Measurements from ENCODE around the gene PROCR. TPM values are rescaled to one million over a fixed set of nuclear protein-coding genes. Genes with fewer than 3 reads are reported as not detected.
"Not testable (repeated sequence)": the region's sequence is repeated elsewhere in the genome, so short reads cannot be mapped to it uniquely, and the experiment has no call there.

Gene PROCR
- total RNA-seq, 1 donor from 2014 or later: 169 TPM

DNA sequence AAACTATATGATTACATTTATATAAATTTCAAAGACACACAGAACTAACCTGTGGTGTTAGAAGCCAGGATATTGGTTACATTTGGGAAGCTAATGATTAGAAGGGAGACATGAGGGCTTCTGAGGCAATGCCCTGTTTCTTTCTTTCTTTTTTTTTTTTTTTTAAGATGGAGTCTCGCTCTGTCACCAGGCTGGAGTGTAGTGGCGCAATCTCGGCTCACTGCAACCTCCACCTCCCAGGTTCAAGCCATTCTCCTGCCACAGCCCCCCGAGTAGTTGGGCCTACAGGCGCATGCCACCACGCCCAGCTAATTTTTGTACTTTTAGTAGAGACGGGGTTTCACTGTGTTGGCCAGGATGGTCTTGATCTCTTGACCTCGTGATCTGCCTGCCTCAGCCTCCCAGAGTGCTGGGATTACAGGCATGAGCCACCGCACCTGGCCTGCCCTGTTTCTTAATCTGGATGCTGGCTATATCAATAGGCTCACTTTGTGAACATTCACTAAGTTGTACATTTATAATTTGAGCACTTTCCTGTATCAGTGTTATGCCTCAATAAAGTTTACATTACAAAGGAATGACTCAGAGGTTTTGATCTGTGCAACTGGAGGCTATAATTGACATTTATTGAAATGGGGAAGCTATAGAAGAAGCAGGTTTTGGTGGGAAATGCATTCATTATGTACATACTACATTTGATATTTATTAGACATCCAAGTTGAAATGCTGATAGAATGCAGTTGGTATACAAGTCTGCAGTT, 21.3 kb downstream of the PROCR start:
- DNase-seq (ENCODE audit: low read depth in 2 of 2): not testable (repeated sequence)

DNA sequence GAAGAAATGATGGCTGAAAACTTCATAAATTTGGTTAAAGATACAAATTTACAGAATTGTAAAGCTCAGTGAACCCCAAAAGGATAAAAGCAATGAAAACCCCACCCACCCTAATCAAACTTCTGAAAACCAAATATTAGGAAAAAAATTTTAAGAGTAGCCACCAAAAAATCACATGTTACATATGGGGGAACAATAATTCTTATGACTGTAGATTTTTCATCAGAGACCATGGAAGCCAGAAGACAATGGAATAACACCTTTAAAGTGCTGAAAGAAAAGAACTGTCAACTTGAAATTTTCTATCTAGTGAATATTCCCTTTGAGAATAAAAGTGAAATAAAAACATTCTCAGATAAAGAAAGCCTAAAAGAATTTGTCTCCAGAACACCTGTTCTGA, 24.4 kb downstream of the PROCR start:
- no peak for DNase-seq (ENCODE audit: low read depth in 2 of 2)

DNA sequence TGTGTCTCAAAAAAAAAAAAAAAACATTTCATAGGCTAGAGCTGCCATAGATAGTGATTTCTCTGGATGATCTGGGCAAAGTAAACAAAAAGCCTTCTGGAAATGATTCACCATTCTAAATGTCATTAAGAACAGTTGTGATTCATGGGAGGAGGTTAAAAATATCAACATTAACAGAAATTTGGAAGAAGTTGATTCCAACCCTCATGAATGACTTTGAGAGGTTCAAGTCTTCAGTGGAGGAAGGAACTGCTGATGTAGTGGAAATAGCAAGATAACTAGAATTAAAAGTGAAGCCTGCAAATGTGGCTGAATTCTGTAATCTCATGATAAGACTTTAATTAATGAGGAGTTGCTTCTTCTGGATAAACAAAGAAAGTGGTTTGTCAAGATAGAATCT, 27.9 kb downstream of the PROCR start:
- peak in 1 of 2 donors; percentile 48 for DNase-seq (ENCODE audit: low read depth in 2 of 2)

DNA sequence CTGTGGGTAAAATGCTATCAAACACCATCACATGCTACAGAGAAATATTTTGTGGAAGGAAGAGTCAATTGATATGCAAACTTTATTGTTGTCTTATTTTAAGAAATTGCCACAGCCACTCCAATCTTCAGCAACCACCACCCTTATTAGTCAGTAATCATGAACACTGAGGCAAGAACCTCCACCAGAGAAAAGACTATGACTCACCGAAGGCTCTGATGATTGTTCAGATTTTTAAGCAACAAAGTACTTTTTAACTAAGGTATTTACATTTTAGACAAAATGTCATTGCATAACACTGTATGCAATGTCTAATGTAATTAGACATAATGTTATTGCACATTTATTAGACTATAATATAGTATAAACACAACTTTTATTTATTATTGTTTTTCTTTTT, 28.4 kb downstream of the PROCR start:
- peak in 1 of 2 donors; percentile 69 for DNase-seq (ENCODE audit: low read depth in 2 of 2)

DNA sequence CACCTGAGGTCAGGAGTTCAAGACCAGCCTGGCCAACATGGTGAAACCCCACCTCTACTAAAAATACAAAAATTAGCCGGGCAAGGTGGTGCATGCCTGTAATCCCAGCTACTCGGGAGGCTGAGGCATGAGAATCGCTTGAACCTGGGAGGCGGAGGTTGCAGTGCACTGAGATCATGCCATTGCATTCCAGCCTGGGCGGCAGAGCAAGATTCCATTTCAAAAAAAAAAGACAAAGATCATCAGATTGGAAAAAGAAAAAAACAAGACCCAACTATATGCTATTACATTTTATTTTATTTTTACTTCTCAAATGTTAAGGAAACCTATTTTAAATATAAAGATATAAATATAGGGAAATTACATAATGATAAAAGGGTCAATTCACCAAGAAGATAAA, 29.6 kb downstream of the PROCR start:
- DNase-seq (ENCODE audit: low read depth in 2 of 2): not testable (repeated sequence)

DNA sequence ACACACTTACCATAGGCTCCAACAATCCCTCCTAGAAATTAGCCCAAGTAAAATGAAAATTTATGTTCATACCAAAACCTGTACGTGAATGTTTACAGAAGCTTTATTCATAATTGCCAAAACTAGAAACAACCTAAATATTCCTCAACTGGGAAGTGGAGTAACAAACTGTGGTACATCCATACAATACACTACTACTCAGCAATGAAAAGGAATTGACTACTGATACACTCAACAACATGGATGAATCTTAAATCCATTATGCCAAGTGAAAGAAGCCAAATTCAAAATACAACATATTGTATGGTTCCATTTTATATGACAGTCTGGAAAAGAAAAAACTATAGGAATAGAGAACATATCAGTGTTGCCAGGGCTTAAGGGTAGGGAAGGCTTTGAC, 34.9 kb downstream of the PROCR start:
- no peak for DNase-seq (ENCODE audit: low read depth in 2 of 2)

DNA sequence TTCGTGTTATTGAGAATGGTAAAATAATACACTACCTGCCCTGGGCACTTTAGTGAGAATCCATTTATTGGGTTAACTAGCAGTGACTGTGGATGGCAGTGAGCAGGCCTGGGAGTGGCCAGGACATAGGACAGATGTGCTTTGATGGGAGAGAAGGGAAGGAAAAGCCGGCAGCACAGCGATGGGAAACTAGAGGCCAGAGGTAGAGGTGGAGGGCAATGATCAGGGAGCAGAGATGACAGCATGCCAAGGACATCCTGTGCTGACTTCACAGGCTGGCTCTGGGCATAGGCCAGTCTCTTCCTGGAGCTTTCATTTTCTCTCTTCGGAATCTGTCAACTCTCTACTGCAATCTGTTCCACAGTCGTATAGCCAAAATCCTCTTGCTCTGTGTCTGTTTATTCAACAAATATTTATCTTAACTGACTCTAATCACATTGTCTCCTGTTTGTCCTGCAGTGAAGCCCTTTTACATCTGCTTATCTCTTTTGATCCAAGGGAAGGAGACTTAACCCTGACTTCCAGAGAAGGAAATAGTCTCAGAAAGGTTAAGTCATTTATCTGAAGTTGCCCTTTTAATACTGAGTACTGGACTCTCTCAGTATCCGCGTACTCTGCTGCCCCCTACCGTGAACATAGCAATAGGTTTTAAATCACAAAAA, 36.2 kb downstream of the PROCR start:
- DNase-seq (ENCODE audit: low read depth in 2 of 2): peak; percentile 86 to 95

DNA sequence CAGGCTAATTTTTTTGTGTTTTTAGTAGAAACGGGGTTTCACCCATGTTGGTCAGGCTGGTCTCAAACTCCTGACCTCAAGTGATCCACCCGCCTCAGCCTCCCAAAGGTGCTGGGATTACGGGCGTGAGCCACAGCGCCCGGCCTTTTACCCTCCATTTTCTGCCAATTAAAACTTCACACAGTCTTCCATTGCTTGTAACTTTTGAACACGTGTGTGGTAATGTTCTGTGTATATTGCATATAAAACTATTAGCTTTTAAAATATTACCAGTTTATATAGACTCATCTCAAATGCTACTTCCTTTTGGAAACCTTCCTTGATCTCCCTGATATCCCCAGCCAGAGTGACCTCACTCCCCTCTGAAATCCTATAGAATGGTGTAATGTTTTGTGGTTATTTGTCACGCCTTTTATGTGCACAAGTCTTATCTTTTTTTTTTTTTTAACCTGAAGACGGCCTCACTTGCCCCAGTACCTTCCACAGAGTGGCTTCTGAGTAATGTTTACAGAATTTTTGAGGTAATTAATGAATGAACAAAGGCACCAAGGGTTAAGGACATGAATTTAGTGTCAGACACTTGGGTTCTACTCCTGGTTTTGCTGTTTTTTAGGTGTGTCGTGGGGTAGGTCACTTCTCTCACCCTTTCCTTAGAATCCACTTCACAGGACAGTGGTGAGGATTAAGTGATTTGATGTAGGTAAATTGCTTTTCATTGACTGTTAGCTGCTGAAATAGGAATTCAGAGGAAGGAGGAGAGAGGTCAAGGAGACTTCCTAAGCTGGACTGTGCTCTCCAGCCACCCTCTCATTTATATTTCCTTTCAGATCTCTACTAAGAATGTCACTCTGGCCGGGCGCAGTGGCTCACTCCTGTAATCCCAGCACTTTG, 43.4 kb downstream of the PROCR start:
- no peak for DNase-seq (ENCODE audit: low read depth in 2 of 2)

DNA sequence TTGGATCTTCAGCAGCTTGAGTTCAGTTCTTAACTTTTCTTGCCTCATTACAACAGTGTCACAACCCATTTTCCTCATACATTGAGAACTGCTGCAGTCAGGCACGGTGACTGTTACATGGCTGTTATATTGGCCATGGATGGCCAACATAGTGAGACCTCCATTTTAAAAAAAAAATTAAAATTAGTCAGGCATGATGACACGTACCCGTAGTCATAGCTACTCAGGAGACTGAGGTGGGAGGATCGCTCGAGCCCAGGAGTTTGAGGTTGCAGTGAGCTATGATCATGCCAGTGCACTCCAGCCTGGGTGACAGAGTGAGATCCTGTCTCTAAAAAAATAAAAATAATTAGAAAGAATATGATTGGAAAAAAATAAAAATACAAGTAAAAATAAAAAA, 44.7 kb downstream of the PROCR start:
- no peak for DNase-seq (ENCODE audit: low read depth in 2 of 2)

DNA sequence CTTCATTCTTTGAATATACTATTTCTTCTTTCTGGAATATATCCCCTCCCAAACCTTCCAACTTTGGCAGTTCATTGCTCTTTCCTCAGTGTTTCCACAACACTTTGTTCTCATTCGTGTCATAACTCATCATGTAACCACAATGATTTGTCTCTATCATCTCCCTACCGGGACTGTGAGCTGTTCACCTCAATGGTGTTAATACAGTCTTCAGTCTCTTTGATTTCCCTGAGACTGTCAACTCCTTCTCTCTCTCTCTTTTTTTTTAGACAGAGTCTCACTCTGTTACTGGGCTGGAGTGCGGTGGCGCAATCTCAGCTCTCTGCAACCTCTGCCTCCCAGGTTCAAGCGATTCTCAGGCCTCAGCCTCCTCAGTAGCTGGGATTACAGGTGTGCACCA, 52.1 kb downstream of the PROCR start:
- DNase-seq (ENCODE audit: low read depth in 2 of 2): no peak

DNA sequence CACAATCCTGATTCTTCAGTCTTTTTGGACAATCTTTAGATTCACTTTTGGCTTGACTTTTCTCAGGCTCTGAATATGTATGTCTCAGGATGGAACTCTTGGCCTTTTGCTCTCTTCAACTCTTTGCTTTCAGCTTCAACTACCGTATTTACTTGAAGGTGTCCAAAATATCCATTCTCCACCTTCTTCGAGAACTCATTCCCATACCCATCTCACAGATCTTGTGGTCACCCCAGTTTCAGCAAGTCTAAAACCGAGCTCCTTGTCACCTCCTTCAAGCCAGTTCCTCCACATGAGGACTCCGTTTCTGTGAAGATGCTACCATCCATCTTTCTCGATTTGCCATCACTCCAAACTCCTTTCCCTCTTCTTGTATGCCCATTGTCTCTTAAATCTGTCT, 52.7 kb downstream of the PROCR start:
- no peak for DNase-seq (ENCODE audit: low read depth in 2 of 2)

DNA sequence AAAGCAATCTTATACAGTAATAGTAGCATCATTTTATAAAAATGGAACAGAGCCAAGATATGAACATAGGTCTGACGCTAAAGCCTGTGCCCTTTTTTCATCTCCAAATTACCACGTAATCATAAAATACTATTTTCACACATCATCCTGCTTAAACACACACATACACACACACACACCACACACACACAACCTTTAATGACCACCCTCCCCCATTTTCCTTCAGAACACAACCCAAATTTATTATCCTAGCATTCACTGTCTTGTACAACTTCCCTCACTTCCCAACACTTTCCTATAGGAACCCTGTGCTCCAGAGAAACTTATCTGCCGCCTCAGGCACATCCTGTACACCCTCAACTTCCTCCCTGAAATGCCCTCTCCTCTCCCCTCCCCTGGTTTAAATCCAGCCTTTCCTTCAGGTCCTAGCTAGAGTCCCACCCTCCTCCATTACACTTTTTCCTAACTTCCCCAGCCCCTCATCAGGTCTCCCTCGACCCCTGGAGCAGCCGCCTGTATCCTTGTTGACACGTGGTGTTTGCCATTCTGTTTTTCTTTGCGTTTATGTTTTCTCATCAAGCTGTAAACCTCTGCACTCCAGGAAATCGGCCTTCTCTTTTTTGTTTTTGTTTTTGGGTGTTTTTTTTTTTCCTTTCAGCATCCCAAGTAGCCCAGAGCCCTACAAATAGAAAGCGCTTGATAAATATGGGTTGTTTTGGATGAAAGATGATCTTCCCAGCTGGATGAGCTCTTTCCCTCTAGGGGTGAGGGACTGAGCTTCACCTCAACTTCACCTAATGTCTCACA, 53.6 kb downstream of the PROCR start:
- peak; percentile 49 to 70 for DNase-seq (ENCODE audit: low read depth in 2 of 2)

DNA sequence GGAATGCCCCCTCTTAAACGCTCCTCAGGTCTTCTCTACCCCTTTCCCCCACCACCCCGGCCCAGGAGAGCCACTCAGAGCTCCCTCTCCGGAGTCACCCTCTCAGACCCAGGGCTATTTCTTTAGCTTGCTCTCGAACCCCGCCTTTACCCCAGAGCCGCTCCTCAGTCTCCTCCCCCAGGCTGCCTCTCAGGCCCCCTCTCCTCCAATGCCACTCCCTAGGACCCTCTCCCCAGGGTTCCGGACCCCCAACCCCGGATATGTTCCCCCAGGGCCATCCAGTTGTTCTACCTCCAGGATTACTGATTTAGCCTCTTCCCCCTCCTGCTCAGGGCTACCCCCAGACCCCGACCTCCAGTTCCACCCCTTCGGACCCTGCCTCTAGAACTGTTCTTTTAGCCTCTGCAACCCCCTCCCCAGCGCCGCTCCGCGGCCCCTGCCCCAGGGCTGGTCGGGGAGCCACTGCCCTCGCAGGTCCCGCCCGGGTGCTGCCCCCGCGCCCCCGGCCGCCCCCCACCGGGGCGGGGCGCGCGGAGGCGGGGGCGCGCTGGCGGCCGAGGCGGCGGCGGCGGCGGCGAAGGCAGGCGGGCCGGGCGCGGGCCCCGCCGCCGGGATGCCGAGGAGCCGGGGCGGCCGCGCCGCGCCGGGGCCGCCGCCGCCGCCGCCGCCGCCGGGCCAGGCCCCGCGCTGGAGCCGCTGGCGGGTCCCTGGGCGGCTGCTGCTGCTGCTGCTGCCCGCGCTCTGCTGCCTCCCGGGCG, 54.4 kb downstream of the PROCR start, which contains the start of gene MMP24:
MMP24 (plus strand) TSS at position 565 of the 758 bp plus-strand sequence; CDS start at position 614, 49 bp downstream.
- no peak for DNase-seq (ENCODE audit: low read depth in 2 of 2)

Other genes starting within 250 kb of the PROCR start
- 54.3 and 61.1 TPM in 2 replicates for gene GSS, start 216.3 kb upstream of the PROCR start, total RNA-seq
- gene MYH7B, start 216.2 kb upstream of the PROCR start, total RNA-seq: under 0.01 TPM in 2 replicates
- gene TRPC4AP, start 79.3 kb upstream of the PROCR start, total RNA-seq: 64.1 and 70.2 TPM in 2 replicates
- 76.3 and 123 TPM in 2 replicates for gene EDEM2, start 24.7 kb upstream of the PROCR start, total RNA-seq
- gene MMP24, start 54.6 kb downstream of the PROCR start, total RNA-seq: under 0.01 and 0.20 TPM in 2 replicates
- 3.1 and 5.8 TPM in 2 replicates for gene MMP24OS, start 106.0 kb downstream of the PROCR start, total RNA-seq
- 138 and 161 TPM in 2 replicates for gene EIF6, start 112.7 kb downstream of the PROCR start, total RNA-seq
- gene FAM83C, start 120.4 kb downstream of the PROCR start, total RNA-seq: not detected in 2 replicates
- gene UQCC1, start 239.9 kb downstream of the PROCR start, total RNA-seq: 15.7 and 19.2 TPM in 2 replicates